Femur (tissue), 1 donor: ENCODE measurements around the gene SEPTIN8.

Experiments
- DNase-seq: peaks from one replicate; pipeline ENCODE4 v3.0.0-alpha.2; 2017

The SEPTIN8 gene, protein sequence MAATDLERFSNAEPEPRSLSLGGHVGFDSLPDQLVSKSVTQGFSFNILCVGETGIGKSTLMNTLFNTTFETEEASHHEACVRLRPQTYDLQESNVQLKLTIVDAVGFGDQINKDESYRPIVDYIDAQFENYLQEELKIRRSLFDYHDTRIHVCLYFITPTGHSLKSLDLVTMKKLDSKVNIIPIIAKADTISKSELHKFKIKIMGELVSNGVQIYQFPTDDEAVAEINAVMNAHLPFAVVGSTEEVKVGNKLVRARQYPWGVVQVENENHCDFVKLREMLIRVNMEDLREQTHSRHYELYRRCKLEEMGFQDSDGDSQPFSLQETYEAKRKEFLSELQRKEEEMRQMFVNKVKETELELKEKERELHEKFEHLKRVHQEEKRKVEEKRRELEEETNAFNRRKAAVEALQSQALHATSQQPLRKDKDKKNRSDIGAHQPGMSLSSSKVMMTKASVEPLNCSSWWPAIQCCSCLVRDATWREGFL

GRCh38 chr5:132777209-132778069 is at the start of gene SEPTIN8:
Gene SEPTIN8 (minus strand): TSS chr5:132777239. CDS start chr5:132777137, 102 bp downstream.
- peak; percentile 80 for DNase-seq

DNA sequence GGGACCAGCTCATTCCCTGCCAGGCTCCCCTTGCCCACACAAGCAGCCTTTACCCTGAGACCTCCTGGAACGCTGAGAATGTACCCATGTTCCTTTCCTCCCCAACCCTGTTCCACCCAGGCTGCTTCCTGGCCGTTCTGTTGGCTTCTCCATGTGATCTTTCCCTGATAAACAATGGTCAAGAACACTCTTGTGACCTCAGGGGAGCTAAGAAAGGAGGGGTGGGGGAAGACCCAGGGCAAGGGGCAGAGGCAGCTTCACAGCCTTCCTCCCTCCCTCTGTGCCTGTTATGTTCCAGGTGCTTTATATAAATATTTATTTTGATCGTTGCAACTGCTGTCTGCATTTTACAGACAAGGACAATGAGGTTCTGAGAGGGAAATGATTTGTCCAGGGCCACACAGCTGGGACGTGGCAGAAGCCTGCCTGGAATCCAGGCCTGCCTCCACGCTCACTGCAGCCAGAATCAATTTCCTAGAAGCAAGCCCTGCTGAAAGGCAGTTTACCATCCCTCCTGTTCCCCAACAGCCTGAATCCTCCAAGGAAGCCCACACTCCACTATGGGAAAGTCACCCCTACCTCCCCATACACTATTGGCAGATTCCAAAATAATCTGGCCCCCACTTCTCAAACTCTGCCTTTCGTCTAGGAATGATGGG is 49.5 kb upstream of the SEPTIN8 start:
- DNase-seq, result no peak

DNA sequence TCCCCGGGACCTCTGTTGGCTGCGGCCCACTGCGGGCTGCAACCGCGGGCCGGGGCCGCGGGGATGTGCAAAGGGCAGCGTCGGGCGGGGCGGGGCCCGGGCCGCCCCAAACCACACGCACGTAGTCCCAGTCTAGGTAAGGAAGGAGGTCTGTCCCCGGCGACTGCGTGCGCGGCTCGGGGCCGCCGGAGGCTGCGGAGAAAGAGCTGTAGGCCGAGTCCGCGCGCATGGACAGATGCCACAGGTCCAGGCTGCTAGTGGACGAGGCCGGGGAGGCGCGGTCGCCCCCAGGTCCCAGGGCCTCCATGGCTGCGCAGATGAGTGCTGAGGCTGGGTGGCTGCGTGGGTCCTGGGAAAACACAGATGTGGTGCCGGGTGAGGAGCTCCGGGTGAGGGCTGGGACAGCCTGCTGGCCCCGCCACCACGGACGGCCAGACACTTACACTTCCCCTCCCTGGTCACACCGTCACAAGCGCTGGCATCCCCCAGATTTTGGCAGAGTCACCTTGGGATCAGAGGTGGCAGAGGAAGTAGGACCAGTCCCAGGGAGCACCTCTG is 48.9 kb upstream of the SEPTIN8 start:
- DNase-seq, result no peak

DNA sequence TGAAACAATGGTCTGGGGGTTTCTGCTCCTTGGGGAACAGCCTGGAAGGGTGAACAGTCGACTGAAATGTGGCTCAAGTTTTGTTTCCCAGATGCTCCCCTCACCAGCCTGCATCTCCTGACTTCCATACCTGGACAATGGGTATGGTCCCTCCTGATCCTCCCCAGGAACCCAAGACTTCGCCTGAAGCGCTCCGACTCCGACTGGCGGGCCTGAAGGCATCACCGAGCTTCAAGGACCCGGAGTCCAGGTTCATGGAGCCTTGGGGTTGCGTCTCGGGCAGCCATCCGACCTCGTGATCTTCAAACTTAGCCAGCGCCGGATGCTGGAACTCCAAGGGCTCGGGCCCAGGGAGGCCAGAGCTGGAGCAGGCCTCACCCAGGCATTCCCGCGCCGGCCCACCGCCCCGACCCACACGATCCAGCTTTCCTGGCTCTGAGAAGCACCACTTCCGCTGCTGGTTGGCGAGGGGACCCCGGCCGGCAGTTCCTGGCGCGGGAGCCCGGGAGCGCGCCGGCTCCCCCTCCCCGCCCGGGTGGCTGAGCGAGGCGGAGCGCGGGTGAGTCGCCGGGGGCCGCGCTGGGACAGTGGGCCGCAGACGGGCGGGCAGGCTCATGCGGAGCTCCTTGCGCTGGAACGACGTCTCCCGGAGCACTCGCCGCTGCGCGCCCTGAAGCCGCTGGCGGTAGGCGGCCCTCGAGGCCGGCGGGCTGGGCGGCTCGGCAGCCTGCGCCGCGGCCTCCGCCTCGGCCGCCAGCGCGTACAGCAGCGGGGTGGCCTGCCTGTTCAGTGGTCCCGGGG is 48.2 kb upstream of the SEPTIN8 start:
- DNase-seq, result no peak

GRCh38 chr5:132824426-132824825 is 47.4 kb upstream of the SEPTIN8 start:
- DNase-seq, result no peak

GRCh38 chr5:132823481-132824050 is 46.5 kb upstream of the SEPTIN8 start:
- DNase-seq, result no peak

GRCh38 chr5:132822650-132823480 is 45.8 kb upstream of the SEPTIN8 start:
- DNase-seq, result peak; percentile 57

- no peak for DNase-seq
Measured at GRCh38 chr5:132821791-132822190, 44.8 kb upstream of the SEPTIN8 start.

DNA sequence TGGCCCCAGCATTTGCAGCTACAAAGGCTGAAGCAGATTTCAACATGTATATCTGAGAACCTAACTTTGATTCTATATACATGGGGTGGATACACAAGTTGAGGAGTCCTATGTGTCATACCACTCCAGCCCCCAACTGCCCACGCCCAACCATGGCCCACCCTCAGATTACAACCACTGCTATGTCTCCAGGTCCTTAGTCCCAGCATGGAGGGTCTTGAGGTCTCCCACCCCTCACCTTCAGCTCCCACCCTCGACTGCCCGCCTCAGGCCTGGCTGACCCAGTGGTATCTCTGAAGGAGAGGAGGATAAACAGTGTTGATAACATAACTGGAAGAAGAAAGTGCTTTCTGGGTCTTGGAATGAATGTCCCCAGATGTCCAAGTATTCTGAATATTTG is 44.3 kb upstream of the SEPTIN8 start:
- DNase-seq, result no peak

DNA sequence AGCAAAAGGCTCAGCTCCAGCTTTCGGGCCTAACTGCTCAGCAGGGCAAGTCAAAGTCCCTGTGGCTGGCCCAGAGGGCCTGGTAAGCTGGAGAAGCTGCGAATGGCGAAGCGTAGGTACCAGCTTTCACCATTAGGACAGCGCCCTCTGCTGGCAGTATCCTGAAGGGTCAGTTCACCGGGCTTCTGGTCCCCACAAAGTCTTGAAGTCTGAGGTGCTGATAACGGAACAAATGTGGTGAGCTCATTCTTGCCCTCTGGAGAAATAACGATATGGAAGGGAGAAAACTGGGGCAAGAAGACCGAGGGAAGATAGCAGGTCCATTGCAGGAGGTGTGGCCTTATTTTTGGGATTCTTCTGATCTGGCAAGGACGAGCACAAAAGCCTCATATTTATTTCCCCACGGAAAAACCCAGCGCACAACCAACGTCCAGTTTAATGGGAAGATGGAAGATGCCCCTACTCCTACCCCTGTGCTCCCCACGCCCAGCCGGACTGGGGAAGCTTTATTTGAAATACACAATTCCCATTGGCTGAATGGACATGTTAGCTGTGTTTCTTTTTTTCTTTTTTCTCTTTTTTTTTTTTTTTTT is 43.2 kb upstream of the SEPTIN8 start:
- DNase-seq, result peak; percentile 91

- no peak for DNase-seq
Measured at GRCh38 chr5:132819468-132819867, 42.4 kb upstream of the SEPTIN8 start.

DNA sequence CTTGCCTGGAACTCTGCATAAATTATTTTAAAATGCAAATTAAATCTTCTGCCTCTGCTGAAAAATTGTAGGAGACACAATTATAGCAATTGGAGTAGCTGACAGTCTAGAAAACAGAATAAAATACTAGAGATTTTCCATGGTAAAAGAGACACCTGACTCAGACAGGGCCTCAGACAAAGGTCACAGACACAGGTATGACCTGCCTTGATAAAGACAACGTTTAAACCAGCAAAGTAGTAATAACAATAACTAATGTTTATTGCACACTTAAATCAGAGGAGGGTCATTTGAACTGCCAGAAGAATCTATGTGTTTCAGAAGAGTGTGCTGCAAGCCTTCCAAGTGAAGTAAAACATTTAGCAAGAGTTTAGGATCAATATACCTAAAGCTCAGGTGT is 40.0 kb upstream of the SEPTIN8 start:
- no peak for DNase-seq

DNA sequence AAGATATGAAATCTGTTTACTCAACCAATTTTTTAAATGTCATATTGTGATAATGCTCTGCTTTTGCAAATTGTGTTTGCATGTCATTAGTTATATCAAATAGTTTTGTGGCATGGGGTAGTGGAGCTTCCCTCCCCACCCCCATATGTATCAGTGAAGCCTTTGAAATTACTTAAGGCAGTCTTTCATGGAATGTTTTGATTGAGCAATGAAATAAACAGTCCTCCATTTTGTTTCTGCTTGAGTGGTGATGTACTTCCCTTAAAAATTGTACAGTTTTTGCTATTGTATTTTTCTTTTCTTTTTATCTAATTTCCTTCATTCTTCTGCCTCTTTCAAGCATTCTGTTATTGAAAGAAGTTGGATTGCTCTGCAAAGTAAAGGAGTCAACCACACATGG is 39.5 kb upstream of the SEPTIN8 start:
- no peak for DNase-seq

GRCh38 chr5:132816083-132816482 is 39.0 kb upstream of the SEPTIN8 start:
- DNase-seq, result no peak

GRCh38 chr5:132815454-132815853 is 38.4 kb upstream of the SEPTIN8 start:
- no peak for DNase-seq

GRCh38 chr5:132814503-132815294 is 37.7 kb upstream of the SEPTIN8 start:
- DNase-seq, result no peak

GRCh38 chr5:132813599-132814502 is 36.8 kb upstream of the SEPTIN8 start:
- DNase-seq, result no peak
